Fibroblast of pulmonary artery (primary cell): ENCODE measurements around the gene COL9A2.

Source experiments
- DNase-seq: peaks from one replicate; pipeline ENCODE4 v3.0.0-alpha.2; 2010; ENCODE audit warnings: low read depth
- H3K4me3 ChIP-seq: replicated peaks from 2 replicates; pipeline ENCODE4 v1.5.1; 2011; ENCODE audit warnings: low read depth, mild to moderate bottlenecking, control low read depth, low read length, moderate library complexity
- CTCF ChIP-seq: IDR thresholded peaks from 2 replicates; pipeline ENCODE4 v1.5.1; 2011; ENCODE audit warnings: mild to moderate bottlenecking, control low read depth, low read length, inconsistent platforms; ENCODE audit errors: missing control alignments

COL9A2 gene

GRCh38 chr1:40303790-40304189 is 13.3 kb downstream of the COL9A2 start:
- no peak overlapping the region for H3K4me3 ChIP-seq
- DNase-seq, result no peak
- no peak for TF ChIP-seq CTCF

- no peak overlapping the region for H3K4me3 ChIP-seq
- TF ChIP-seq CTCF, result no peak
- DNase-seq, result no peak
Observed at GRCh38 chr1:40303051-40303771, 13.9 kb downstream of the COL9A2 start.

GRCh38 chr1:40302475-40302874 is 14.6 kb downstream of the COL9A2 start:
- TF ChIP-seq CTCF, result no peak
- H3K4me3 ChIP-seq, result no peak overlapping the region
- DNase-seq, result no peak

- no peak for TF ChIP-seq CTCF
- no peak overlapping the region for H3K4me3 ChIP-seq
- DNase-seq, result no peak
Observed at GRCh38 chr1:40301541-40302299, 15.4 kb downstream of the COL9A2 start.

- DNase-seq, result no peak
- TF ChIP-seq CTCF, result no peak
- H3K4me3 ChIP-seq, result no peak overlapping the region
Observed at GRCh38 chr1:40301066-40301465, 16.0 kb downstream of the COL9A2 start.

GRCh38 chr1:40300651-40301050 is 16.4 kb downstream of the COL9A2 start:
- no peak for TF ChIP-seq CTCF
- DNase-seq, result no peak
- no peak overlapping the region for H3K4me3 ChIP-seq
